WERI-Rb-1 (cell line): ENCODE measurements around the gene ATN1.

ENCODE experiments used
- DNase-seq: peaks from one replicate; pipeline ENCODE4 v3.0.0-alpha.2; 2020
- H3K27ac ChIP-seq: fragments of 250-450 bp; sonication (Bioruptor Pico); 2 replicates; pipeline ENCODE4 v1.5.1; 2020; ENCODE audit warnings: mild to moderate bottlenecking, moderate library complexity
- H3K27me3 ChIP-seq: fragments of 250-450 bp; sonication (Bioruptor Pico); 2 replicates; pipeline ENCODE4 v1.5.1; 2021; ENCODE audit warnings: mild to moderate bottlenecking, low read depth, moderate library complexity; ENCODE audit not compliant: insufficient read depth, severe bottlenecking
- H3K36me3 ChIP-seq: fragments of 250-450 bp; sonication (Bioruptor Pico); 2 replicates; pipeline ENCODE4 v1.5.1; 2020; ENCODE audit warnings: mild to moderate bottlenecking, moderate library complexity
- H3K4me3 ChIP-seq: 2 replicates; pipeline ENCODE4 v1.5.1; 2011; ENCODE audit warnings: low read depth, mild to moderate bottlenecking, control low read depth, low read length
- H3K9me3 ChIP-seq: fragments of 250-450 bp; sonication (Bioruptor Pico); 2 replicates; pipeline ENCODE4 v1.5.1; 2021; ENCODE audit warnings: mild to moderate bottlenecking, moderate library complexity; ENCODE audit not compliant: severe bottlenecking
- TF ChIP-seq, protein P1 (sequence below): IDR thresholded peaks from 2 replicates; pipeline ENCODE4 v1.5.1; 2011; ENCODE audit warnings: low read depth, mild to moderate bottlenecking, control low read depth, inconsistent platforms, low read length

Gene ATN1

DNA sequence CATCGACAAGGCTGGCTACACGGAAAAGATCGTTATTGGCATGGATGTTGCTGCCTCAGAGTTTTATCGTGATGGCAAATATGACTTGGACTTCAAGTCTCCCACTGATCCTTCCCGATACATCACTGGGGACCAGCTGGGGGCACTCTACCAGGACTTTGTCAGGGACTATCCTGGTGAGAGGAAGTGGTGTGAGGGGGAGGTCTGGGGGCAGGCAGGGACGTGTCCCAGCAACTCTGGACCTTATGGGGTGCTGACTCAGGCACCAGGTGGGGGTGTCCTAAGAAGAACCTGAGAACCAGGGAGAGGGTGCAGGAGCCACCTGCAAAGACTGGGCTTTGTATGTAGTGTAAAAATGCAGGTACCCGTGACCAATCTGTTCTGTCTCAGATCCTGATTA is 8.2 kb upstream of the ATN1 start:
- no peaks in the 10 kb centered on the region for H3K27me3 ChIP-seq
- H3K27ac ChIP-seq, result peak overlapping the region; percentile 45
- H3K9me3 ChIP-seq, result no peaks in the 10 kb centered on the region
- peaks cover 89% of the 10 kb centered on the region for H3K36me3 ChIP-seq
- no peak overlapping the region for H3K4me3 ChIP-seq
- TF ChIP-seq, protein P1, sequence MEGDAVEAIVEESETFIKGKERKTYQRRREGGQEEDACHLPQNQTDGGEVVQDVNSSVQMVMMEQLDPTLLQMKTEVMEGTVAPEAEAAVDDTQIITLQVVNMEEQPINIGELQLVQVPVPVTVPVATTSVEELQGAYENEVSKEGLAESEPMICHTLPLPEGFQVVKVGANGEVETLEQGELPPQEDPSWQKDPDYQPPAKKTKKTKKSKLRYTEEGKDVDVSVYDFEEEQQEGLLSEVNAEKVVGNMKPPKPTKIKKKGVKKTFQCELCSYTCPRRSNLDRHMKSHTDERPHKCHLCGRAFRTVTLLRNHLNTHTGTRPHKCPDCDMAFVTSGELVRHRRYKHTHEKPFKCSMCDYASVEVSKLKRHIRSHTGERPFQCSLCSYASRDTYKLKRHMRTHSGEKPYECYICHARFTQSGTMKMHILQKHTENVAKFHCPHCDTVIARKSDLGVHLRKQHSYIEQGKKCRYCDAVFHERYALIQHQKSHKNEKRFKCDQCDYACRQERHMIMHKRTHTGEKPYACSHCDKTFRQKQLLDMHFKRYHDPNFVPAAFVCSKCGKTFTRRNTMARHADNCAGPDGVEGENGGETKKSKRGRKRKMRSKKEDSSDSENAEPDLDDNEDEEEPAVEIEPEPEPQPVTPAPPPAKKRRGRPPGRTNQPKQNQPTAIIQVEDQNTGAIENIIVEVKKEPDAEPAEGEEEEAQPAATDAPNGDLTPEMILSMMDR, result peak; percentile 29; the same call in 1 of the 2 replicates
- DNase-seq, result no peak

DNA sequence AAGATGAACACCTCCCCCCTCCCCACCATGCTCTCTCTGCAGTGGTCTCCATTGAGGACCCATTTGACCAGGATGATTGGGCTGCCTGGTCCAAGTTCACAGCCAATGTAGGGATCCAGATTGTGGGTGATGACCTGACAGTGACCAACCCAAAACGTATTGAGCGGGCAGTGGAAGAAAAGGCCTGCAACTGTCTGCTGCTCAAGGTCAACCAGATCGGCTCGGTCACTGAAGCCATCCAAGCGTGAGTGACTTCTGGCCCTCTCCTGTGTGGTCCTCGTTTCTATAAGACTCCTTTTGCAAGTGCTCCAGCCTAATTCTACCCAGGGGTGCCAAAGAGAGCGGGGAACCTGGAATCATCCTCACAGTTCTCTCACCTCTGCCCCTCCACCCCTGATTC is 6.2 kb upstream of the ATN1 start:
- no peaks in the 10 kb centered on the region for H3K9me3 ChIP-seq
- no peak for DNase-seq
- H3K4me3 ChIP-seq, result no peak overlapping the region
- TF ChIP-seq, protein P1, result no peak
- no peaks in the 10 kb centered on the region for H3K27me3 ChIP-seq
- H3K27ac ChIP-seq, result no peak overlapping the region
- peaks cover 73% of the 10 kb centered on the region for H3K36me3 ChIP-seq

DNA sequence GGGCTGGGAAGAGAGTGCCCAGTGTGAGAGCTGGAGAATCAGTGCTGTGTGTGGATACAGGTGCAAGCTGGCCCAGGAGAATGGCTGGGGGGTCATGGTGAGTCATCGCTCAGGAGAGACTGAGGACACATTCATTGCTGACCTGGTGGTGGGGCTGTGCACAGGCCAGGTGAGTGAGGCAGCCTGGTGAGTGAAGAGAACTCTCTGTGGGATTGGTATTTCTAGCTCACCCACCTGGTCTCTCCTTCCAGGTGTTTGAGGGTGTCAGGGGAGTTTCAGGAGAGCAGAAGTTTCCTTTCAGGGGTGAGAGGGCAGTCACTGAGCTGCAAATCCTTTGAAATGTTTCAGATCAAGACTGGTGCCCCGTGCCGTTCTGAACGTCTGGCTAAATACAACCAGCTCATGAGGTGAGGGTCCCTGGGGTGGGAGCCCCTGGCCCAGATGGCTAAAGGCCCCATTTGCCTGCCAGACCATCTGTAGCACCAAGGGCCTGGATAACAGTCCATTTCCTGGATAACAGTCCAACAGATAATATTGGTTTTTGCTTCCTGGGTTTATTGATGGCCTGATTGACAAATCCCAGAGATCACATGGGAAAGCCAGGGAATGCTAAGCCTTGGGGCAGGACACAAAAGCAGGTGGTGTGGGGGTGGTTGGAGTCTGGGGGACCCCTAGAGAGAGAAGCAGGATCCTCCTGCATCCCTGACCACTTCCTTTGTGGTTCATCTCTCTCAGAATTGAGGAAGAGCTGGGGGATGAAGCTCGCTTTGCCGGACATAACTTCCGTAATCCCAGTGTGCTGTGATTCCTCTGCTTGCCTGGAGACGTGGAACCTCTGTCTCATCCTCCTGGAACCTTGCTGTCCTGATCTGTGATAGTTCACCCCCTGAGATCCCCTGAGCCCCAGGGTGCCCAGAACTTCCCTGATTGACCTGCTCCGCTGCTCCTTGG is 5.5 kb upstream of the ATN1 start:
- TF ChIP-seq, protein P1, result no peak
- Histone ChIP-seq H3K4me3 (no peak overlapping the region), H3K27ac (no peak overlapping the region), H3K9me3 (no peaks in the 10 kb centered on the region), H3K27me3 (no peaks in the 10 kb centered on the region), H3K36me3 (peaks cover 66% of the 10 kb centered on the region)
- DNase-seq, result no peak

DNA sequence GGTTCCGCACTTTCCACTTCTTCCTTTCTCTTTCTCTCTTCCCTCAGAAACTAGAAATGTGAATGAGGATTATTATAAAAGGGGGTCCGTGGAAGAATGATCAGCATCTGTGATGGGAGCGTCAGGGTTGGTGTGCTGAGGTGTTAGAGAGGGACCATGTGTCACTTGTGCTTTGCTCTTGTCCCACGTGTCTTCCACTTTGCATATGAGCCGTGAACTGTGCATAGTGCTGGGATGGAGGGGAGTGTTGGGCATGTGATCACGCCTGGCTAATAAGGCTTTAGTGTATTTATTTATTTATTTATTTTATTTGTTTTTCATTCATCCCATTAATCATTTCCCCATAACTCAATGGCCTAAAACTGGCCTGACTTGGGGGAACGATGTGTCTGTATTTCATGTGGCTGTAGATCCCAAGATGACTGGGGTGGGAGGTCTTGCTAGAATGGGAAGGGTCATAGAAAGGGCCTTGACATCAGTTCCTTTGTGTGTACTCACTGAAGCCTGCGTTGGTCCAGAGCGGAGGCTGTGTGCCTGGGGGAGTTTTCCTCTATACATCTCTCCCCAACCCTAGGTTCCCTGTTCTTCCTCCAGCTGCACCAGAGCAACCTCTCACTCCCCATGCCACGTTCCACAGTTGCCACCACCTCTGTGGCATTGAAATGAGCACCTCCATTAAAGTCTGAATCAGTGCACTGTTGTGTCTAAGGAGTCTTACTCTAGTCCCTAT is 4.6 kb upstream of the ATN1 start:
- Histone ChIP-seq H3K27me3 (no peaks in the 10 kb centered on the region), H3K36me3 (peaks cover 57% of the 10 kb centered on the region), H3K9me3 (no peaks in the 10 kb centered on the region), H3K27ac (no peak overlapping the region), H3K4me3 (no peak overlapping the region)
- no peak for DNase-seq
- TF ChIP-seq, protein P1, result no peak

DNA sequence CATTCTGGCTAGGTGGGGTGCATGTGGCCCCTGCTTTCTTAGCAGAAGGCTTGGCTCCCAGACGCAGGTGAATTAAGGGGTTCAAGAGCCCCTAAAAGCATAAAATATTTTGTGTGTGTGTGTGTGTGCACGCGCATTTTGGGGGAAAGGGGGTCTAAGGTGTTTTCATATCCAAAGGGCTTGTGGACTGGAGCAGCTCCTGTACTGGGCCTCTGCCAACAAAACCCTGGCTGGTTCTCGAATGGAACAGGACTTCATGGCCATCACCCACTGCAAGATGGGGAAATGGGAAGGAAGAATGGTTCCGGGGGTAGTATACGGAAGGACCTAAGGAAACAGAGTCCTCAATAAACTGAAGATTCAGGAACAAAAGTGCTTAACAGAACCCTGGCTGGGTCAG is 3.9 kb upstream of the ATN1 start:
- peak overlapping the region; percentile 68 for H3K27ac ChIP-seq
- H3K27me3 ChIP-seq, result no peaks in the 10 kb centered on the region
- no peak overlapping the region for H3K4me3 ChIP-seq
- TF ChIP-seq, protein P1, result no peak
- no peaks in the 10 kb centered on the region for H3K9me3 ChIP-seq
- DNase-seq, result no peak
- peaks cover 51% of the 10 kb centered on the region for H3K36me3 ChIP-seq
